Measurements from ENCODE around the gene ADSS2.
"Not testable (repeated sequence)": the region's sequence is repeated elsewhere in the genome, so short reads cannot be mapped to it uniquely, and the experiment has no call there.

Gene ADSS2

GRCh38 chr1:244406337-244406736, 45.4 kb downstream of the ADSS2 start:
- DNase-seq (ENCODE audit: low read depth) = no peak
- no peak overlapping the region for H3K4me3 ChIP-seq (ENCODE audit: low read depth, low read length)

DNA sequence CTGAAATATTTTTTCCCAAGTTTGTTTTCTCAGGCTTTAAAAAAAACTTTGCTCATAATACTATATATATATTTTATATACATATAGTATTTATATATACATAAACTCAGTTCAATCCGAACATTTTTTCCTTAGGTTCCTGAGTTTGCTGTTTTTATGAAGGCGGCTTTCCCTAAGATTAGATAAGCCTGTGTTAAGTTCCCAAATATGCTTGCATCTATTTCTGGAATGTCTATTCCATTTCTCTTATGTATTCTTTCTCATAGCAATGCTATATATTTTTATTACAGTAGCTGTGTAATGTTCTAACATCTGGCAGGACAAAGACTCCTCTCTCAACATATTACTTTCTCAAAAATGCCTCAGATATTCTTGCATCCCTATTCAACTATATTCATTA, 45.9 kb downstream of the ADSS2 start:
- H3K4me3 ChIP-seq (ENCODE audit: low read depth, low read length) = no peak overlapping the region
- DNase-seq (ENCODE audit: low read depth) = no peak

GRCh38 chr1:244403431-244403830, 48.3 kb downstream of the ADSS2 start:
- no peak for DNase-seq (ENCODE audit: low read depth)
- H3K4me3 ChIP-seq (ENCODE audit: low read depth, low read length) = no peak overlapping the region

- no peak overlapping the region for H3K4me3 ChIP-seq (ENCODE audit: low read depth, low read length)
- DNase-seq (ENCODE audit: low read depth) = no peak
These were observed 50.7 kb downstream of the ADSS2 start for GRCh38 chr1:244400974-244401373.

DNA sequence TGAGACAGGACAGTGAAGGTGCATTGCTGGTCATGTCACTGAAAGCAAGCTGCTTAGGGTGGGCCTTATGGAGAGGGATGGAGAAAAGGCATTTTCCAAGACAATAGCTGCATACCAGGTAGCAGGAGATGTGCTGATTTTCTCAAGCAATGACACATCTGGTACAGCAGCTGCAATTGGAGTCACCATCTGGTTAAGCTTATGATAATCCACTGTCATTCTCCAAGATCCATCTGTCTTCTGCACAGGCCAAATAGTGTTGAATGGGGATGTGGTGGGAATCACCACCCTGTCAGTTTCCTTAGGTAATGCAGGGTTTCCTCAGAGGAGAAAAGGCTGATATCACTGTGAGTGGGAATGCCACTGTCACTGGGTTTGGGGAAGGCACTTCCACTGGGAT, 54.6 kb downstream of the ADSS2 start:
- no peak for DNase-seq (ENCODE audit: low read depth)
- H3K4me3 ChIP-seq (ENCODE audit: low read depth, low read length) = no peak overlapping the region

GRCh38 chr1:244395965-244396364, 55.7 kb downstream of the ADSS2 start:
- no peak for DNase-seq (ENCODE audit: low read depth)
- no peak overlapping the region for H3K4me3 ChIP-seq (ENCODE audit: low read depth, low read length)

- H3K4me3 ChIP-seq (ENCODE audit: low read depth, low read length) = no peak overlapping the region
- DNase-seq (ENCODE audit: low read depth) = peak; percentile 13
These were observed 56.6 kb downstream of the ADSS2 start for GRCh38 chr1:244394826-244395765.

- DNase-seq (ENCODE audit: low read depth) = no peak
- no peak overlapping the region for H3K4me3 ChIP-seq (ENCODE audit: low read depth, low read length)
These were observed 57.4 kb downstream of the ADSS2 start for GRCh38 chr1:244394346-244394745.

DNA sequence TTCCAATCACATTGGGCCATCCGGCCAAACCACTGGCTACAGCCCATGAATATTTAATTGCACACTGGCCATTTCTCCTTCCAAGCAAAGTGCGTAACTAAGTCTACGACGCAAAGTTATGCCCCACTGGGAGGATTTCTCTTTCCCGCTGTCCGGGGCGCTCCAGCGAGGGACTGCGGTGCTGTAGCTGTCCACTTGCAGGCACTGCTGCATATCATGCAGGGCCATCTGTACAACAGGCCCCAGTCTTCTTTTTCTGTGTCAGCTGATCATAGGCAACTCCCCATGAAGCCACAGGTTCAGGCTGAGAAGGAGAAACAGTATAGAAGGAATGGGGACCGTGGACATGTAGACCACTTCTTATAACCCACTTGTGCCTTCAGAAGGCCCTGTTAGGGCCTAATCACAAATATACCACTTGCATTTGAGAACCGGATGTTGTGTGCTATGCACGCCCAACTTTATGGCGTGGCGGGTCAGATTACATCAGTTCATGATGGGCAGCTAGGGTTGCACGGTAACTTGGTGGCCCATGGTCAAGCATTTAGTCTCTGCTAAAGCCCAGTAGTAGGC, 58.0 kb downstream of the ADSS2 start:
- no peak overlapping the region for H3K4me3 ChIP-seq (ENCODE audit: low read depth, low read length)
- no peak for DNase-seq (ENCODE audit: low read depth)

DNA sequence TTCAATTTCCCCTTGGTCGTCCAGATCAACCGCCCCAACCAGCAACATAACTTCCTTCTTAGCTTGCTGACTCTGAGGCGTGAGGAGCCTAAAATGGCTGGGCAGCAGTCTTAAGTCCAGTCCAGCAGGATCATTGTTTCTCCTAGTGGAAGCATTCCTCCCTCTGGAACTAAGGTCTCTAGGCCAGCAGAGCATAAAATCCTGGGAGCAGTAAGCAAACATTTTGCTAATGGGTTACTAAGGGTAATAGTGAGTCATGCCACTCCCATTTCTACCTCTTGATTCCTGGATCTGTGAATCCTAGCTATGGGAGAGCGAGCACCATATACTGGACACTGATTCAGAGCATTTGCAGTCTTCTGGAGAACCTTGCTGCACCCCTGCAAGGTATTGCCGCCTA, 59.9 kb downstream of the ADSS2 start:
- DNase-seq (ENCODE audit: low read depth) = no peak

GRCh38 chr1:244388961-244389360, 62.7 kb downstream of the ADSS2 start:
- H3K4me3 ChIP-seq (ENCODE audit: low read depth, low read length) = no peak overlapping the region
- DNase-seq (ENCODE audit: low read depth) = no peak

More for the DNA sequence above, 59.9 kb downstream of the ADSS2 start:
- no peak overlapping the region for H3K4me3 ChIP-seq (ENCODE audit: low read depth, low read length)

- no peak for DNase-seq (ENCODE audit: low read depth)
- H3K4me3 ChIP-seq (ENCODE audit: low read depth, low read length) = no peak overlapping the region
These were observed 64.3 kb downstream of the ADSS2 start for GRCh38 chr1:244387415-244387814.

DNA sequence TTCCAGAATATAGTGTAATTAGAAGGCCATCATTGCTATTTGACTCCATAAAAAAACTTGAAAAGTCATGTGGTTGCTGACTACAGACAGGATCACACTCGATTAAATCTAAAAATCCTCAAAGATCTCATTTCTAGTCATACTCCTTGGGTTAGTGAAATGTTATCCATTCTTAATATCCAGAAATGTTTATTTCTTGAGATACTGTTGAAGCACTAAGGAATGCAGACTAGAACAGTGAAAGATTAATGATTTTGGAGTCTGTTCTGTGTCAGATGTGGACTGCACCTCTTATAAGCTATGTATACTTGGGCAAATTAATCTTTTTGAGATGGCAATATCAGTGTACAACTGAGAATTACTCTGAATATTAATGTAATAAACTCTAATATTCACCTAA, 65.1 kb downstream of the ADSS2 start:
- DNase-seq (ENCODE audit: low read depth) = no peak

DNA sequence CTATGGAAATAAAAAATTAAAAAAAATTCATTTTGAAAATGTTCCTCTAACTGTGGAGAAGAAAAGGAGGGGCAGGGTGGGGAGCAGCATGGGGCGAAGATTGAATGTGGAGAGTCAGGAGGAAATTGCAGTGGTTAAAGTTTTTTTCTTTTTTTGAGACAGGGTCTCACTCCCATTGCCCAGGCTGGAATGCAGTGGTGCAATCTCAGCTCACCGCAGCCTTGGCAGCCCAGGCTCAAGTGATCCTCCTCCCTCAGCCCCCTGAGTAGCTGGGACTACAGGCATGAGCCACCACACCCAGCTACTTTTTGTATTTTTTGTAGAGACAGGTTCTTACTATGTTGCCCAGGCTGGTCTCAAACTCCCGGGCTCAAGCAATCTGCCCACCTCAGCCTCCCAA, 67.6 kb downstream of the ADSS2 start:
- no peak for DNase-seq (ENCODE audit: low read depth)
- H3K4me3 ChIP-seq (ENCODE audit: low read depth, low read length) = no peak overlapping the region

More for the DNA sequence above, 65.1 kb downstream of the ADSS2 start:
- no peak overlapping the region for H3K4me3 ChIP-seq (ENCODE audit: low read depth, low read length)

GRCh38 chr1:244383278-244383884, 68.3 kb downstream of the ADSS2 start:
- no peak for DNase-seq (ENCODE audit: low read depth)
- no peak overlapping the region for H3K4me3 ChIP-seq (ENCODE audit: low read depth, low read length)

DNA sequence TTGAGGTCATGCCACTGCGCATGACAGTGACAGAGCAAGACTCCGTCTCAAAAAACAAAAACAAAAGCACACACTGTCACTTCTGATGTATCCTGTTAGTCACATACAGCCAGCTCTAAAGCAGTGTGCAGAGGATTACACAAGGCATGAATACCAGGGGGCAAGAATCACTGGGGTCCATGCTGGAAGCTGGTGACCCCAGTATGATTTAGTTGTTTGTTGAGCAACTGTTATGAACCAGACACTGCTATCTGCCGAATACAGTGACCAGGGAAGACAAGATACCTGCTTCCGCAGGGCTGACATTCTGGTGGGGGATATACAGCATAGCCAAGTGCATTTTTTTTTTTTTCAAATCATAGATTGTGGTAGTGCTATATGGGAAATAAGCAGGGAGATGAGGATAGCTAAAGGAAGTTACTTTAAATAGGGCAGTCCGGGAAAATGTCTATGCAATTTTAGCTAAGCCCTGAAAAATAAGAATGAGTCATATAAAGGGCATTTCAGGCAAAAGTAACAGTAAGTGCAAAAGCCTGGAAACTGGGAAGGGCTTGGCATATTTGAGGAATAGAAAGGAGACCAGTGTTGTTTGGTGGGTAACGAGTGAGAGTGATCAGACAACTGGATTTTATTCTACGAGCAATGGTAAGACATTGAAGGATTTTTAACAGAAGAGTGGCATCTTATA, 69.7 kb downstream of the ADSS2 start:
- H3K4me3 ChIP-seq (ENCODE audit: low read depth, low read length) = no peak overlapping the region
- DNase-seq (ENCODE audit: low read depth) = no peak

DNA sequence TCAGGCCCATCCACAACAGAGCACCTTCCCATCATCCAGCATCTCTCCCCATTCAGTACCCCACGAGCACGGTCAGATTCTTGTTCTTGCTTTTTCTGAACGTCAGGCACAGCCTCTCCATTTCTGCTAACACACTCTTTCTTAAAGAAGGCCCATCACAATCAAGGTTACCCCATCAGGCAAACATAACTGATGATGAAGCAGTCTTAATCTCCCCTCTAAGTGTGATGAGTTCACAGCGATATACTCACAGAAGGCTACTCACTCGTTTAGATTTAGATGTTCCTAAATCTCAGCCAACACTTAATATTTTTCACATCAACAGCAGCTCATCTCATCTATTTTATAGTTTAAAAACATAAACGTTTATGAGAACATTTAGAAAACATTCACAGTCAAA, 75.6 kb downstream of the ADSS2 start:
- DNase-seq (ENCODE audit: low read depth) = no peak
- H3K4me3 ChIP-seq (ENCODE audit: low read depth, low read length) = no peak overlapping the region

GRCh38 chr1:244375051-244375450, 76.7 kb downstream of the ADSS2 start:
- no peak overlapping the region for H3K4me3 ChIP-seq (ENCODE audit: low read depth, low read length)
- DNase-seq (ENCODE audit: low read depth) = no peak

DNA sequence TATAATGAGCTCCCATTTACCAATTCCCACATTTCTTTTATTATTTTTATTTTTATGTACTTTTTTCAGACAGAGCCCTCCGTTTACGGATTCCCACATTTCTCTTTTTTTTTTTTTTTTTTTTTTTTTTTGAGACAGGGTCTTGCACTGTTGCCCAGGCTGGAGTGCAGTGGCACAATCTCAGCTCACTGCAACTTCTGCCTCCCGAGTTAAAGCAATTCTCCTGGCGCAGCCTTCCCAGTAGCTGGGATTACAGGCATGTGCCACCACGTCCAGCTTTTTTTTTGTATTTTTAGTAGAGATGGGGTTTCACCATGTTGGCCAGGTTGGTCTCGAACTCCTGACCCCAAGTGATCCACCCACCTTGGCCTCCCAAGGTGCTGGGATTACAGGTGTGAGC, 77.2 kb downstream of the ADSS2 start:
- not testable (repeated sequence) for DNase-seq (ENCODE audit: low read depth)

More for the DNA sequence above, 77.2 kb downstream of the ADSS2 start:
- H3K4me3 ChIP-seq (ENCODE audit: low read depth, low read length) = not testable (repeated sequence)
